ENCODE measurements around the gene EZH1.
"Not testable (repeated sequence)": the region's sequence is repeated elsewhere in the genome, so short reads cannot be mapped to it uniquely, and the experiment has no call there.

EZH1 gene

GRCh38 chr17:42673266-42673884 is 71.5 kb downstream of the EZH1 start:
- no peaks in the 10 kb centered on the region for H3K9me3 ChIP-seq (ENCODE audit: insufficient read depth, low read depth, low read length)
- peaks cover 12% of the 10 kb centered on the region; the same call in 1 of the 2 replicates for H3K36me3 ChIP-seq (ENCODE audit: insufficient read depth, low read length)
- H3K9ac ChIP-seq (ENCODE audit: low read depth, low read length): no peak overlapping the region
- no peak overlapping the region for H3K27ac ChIP-seq (ENCODE audit: low read depth, low read length)
- peak overlapping the region; percentile 35 for H3K4me3 ChIP-seq (ENCODE audit: low read length)
- H3K4me1 ChIP-seq (ENCODE audit: insufficient read depth, low read length): peaks cover 38% of the 10 kb centered on the region
- H3K27me3 ChIP-seq (ENCODE audit: insufficient read depth, low read length): peaks cover 53% of the 10 kb centered on the region
- 56% methylated on average over 30 of the region's 30 CpGs for WGBS

- peaks cover 53% of the 10 kb centered on the region for H3K27me3 ChIP-seq (ENCODE audit: insufficient read depth, low read length)
- WGBS: 50% methylated on average over 28 of the region's 28 CpGs
- peak overlapping the region; percentile 59 for H3K4me3 ChIP-seq (ENCODE audit: low read length)
- no peak overlapping the region for H3K27ac ChIP-seq (ENCODE audit: low read depth, low read length)
- peaks cover 38% of the 10 kb centered on the region for H3K4me1 ChIP-seq (ENCODE audit: insufficient read depth, low read length)
- H3K9me3 ChIP-seq (ENCODE audit: insufficient read depth, low read depth, low read length): no peaks in the 10 kb centered on the region
- H3K9ac ChIP-seq (ENCODE audit: low read depth, low read length): no peak overlapping the region
- H3K36me3 ChIP-seq (ENCODE audit: insufficient read depth, low read length): peaks cover 25% of the 10 kb centered on the region
Observed at GRCh38 chr17:42672038-42672437, 72.8 kb downstream of the EZH1 start.

- H3K9ac ChIP-seq (ENCODE audit: low read depth, low read length): no peak overlapping the region
- no peak overlapping the region for H3K27ac ChIP-seq (ENCODE audit: low read depth, low read length)
- peaks cover 49% of the 10 kb centered on the region for H3K27me3 ChIP-seq (ENCODE audit: insufficient read depth, low read length)
- peaks cover 38% of the 10 kb centered on the region for H3K4me1 ChIP-seq (ENCODE audit: insufficient read depth, low read length)
- H3K36me3 ChIP-seq (ENCODE audit: insufficient read depth, low read length): peaks cover 35% of the 10 kb centered on the region
- H3K9me3 ChIP-seq (ENCODE audit: insufficient read depth, low read depth, low read length): no peaks in the 10 kb centered on the region
- WGBS: 43% methylated on average over 50 of the region's 50 CpGs
- H3K4me3 ChIP-seq (ENCODE audit: low read length): peak overlapping the region; percentile 59
Observed at GRCh38 chr17:42670789-42671657, 73.8 kb downstream of the EZH1 start.

- 2% methylated on average over 87 of the region's 87 CpGs for WGBS
- peaks cover 41% of the 10 kb centered on the region for H3K36me3 ChIP-seq (ENCODE audit: insufficient read depth, low read length)
- H3K27me3 ChIP-seq (ENCODE audit: insufficient read depth, low read length): peaks cover 41% of the 10 kb centered on the region
- peaks cover 32% of the 10 kb centered on the region for H3K4me1 ChIP-seq (ENCODE audit: insufficient read depth, low read length)
- peak overlapping the region; percentile 50; the same call in 1 of the 2 replicates for H3K27ac ChIP-seq (ENCODE audit: low read depth, low read length)
- peak overlapping the region; percentile 59 for H3K4me3 ChIP-seq (ENCODE audit: low read length)
- no peaks in the 10 kb centered on the region for H3K9me3 ChIP-seq (ENCODE audit: insufficient read depth, low read depth, low read length)
- H3K9ac ChIP-seq (ENCODE audit: low read depth, low read length): peak overlapping the region; percentile 30
Observed at GRCh38 chr17:42669977-42670788, 74.7 kb downstream of the EZH1 start.

GRCh38 chr17:42669705-42669976 is 75.2 kb downstream of the EZH1 start:
- H3K36me3 ChIP-seq (ENCODE audit: insufficient read depth, low read length): peaks cover 41% of the 10 kb centered on the region
- no peak overlapping the region; the same call in 1 of the 2 replicates for H3K27ac ChIP-seq (ENCODE audit: low read depth, low read length)
- peak overlapping the region; percentile 30; the same call in 1 of the 2 replicates for H3K9ac ChIP-seq (ENCODE audit: low read depth, low read length)
- peaks cover 37% of the 10 kb centered on the region for H3K27me3 ChIP-seq (ENCODE audit: insufficient read depth, low read length)
- 19% methylated on average over 12 of the region's 12 CpGs for WGBS
- H3K4me1 ChIP-seq (ENCODE audit: insufficient read depth, low read length): peaks cover 28% of the 10 kb centered on the region
- H3K4me3 ChIP-seq (ENCODE audit: low read length): peak overlapping the region; percentile 38
- no peaks in the 10 kb centered on the region for H3K9me3 ChIP-seq (ENCODE audit: insufficient read depth, low read depth, low read length)

- H3K27me3 ChIP-seq (ENCODE audit: insufficient read depth, low read length): peaks cover 16% of the 10 kb centered on the region
- H3K4me1 ChIP-seq (ENCODE audit: insufficient read depth, low read length): peaks cover 23% of the 10 kb centered on the region
- WGBS: 85% methylated on average over 6 of the region's 7 CpGs
- no peak overlapping the region for H3K9ac ChIP-seq (ENCODE audit: low read depth, low read length)
- H3K4me3 ChIP-seq (ENCODE audit: low read length): no peak overlapping the region
- H3K36me3 ChIP-seq (ENCODE audit: insufficient read depth, low read length): peaks cover 49% of the 10 kb centered on the region
- no peak overlapping the region for H3K27ac ChIP-seq (ENCODE audit: low read depth, low read length)
- H3K9me3 ChIP-seq (ENCODE audit: insufficient read depth, low read depth, low read length): no peaks in the 10 kb centered on the region
Observed at GRCh38 chr17:42667088-42667951, 77.5 kb downstream of the EZH1 start.

- not testable (repeated sequence) for H3K9me3 ChIP-seq (ENCODE audit: insufficient read depth, low read depth, low read length); H3K27ac ChIP-seq (ENCODE audit: low read depth, low read length); H3K27me3 ChIP-seq (ENCODE audit: insufficient read depth, low read length); H3K4me3 ChIP-seq (ENCODE audit: low read length); H3K9ac ChIP-seq (ENCODE audit: low read depth, low read length)
- Histone ChIP-seq H3K36me3 (ENCODE audit: insufficient read depth, low read length) (peaks cover 58% of the 10 kb centered on the region), H3K4me1 (ENCODE audit: insufficient read depth, low read length) (peaks cover 16% of the 10 kb centered on the region)
- 87% methylated on average over 9 of the region's 16 CpGs for WGBS
Observed at GRCh38 chr17:42666126-42666525, 78.7 kb downstream of the EZH1 start.

- Histone ChIP-seq H3K27me3 (ENCODE audit: insufficient read depth, low read length) (no peaks in the 10 kb centered on the region), H3K9me3 (ENCODE audit: insufficient read depth, low read depth, low read length) (no peaks in the 10 kb centered on the region), H3K27ac (ENCODE audit: low read depth, low read length) (no peak overlapping the region), H3K9ac (ENCODE audit: low read depth, low read length) (no peak overlapping the region), H3K4me1 (ENCODE audit: insufficient read depth, low read length) (peaks cover 17% of the 10 kb centered on the region; the same call in 1 of the 2 replicates), H3K4me3 (ENCODE audit: low read length) (no peak overlapping the region), H3K36me3 (ENCODE audit: insufficient read depth, low read length) (peaks cover 58% of the 10 kb centered on the region)
- WGBS: 89% methylated on average over 14 of the region's 14 CpGs
Observed at GRCh38 chr17:42665581-42666001, 79.2 kb downstream of the EZH1 start.

- Histone ChIP-seq H3K36me3 (ENCODE audit: insufficient read depth, low read length) (peaks cover 29% of the 10 kb centered on the region), H3K27ac (ENCODE audit: low read depth, low read length) (no peak overlapping the region), H3K4me1 (ENCODE audit: insufficient read depth, low read length) (peaks cover 15% of the 10 kb centered on the region; the same call in 1 of the 2 replicates), H3K27me3 (ENCODE audit: insufficient read depth, low read length) (no peaks in the 10 kb centered on the region), H3K9me3 (ENCODE audit: insufficient read depth, low read depth, low read length) (no peaks in the 10 kb centered on the region), H3K4me3 (ENCODE audit: low read length) (no peak overlapping the region), H3K9ac (ENCODE audit: low read depth, low read length) (no peak overlapping the region)
- 79% methylated on average over 5 of the region's 7 CpGs for WGBS
Observed at GRCh38 chr17:42660692-42661345, 84.0 kb downstream of the EZH1 start.

- H3K4me3 ChIP-seq (ENCODE audit: low read length): peak overlapping the region; percentile 76
- H3K27me3 ChIP-seq (ENCODE audit: insufficient read depth, low read length); H3K9me3 ChIP-seq (ENCODE audit: insufficient read depth, low read depth, low read length); H3K27ac ChIP-seq (ENCODE audit: low read depth, low read length); H3K9ac ChIP-seq (ENCODE audit: low read depth, low read length): not testable (repeated sequence)
- WGBS: 50% methylated on average over 1 of the region's 14 CpGs
- peaks cover 15% of the 10 kb centered on the region; the same call in 1 of the 2 replicates for H3K4me1 ChIP-seq (ENCODE audit: insufficient read depth, low read length)
- H3K36me3 ChIP-seq (ENCODE audit: insufficient read depth, low read length): peaks cover 23% of the 10 kb centered on the region
Observed at GRCh38 chr17:42659932-42660274, 84.9 kb downstream of the EZH1 start.

All from HUES64 (cell line).